Hematopoietic multipotent progenitor cell treated with erythropoietin and hydrocortisone succinate and interleukin-3 and kit ligand, for 6 days (in vitro differentiated cells): ENCODE results near the gene TFB1M.
A peak's percentile ranks its signal among the peaks of the same experiment; 100 is the strongest.

ENCODE experiments used
- DNase-seq: peaks from one replicate; pipeline ENCODE4 v3.0.0-alpha.2; 2015

The TFB1M gene

GRCh38 chr6:155262655-155263054, 51.6 kb downstream of the TFB1M start:
- no peak for DNase-seq

GRCh38 chr6:155261111-155261900, 53.0 kb downstream of the TFB1M start:
- no peak for DNase-seq

- no peak for DNase-seq
These were observed 53.6 kb downstream of the TFB1M start for GRCh38 chr6:155260686-155261085.

GRCh38 chr6:155259897-155260296, 54.4 kb downstream of the TFB1M start:
- no peak for DNase-seq

GRCh38 chr6:155259204-155259603, 55.1 kb downstream of the TFB1M start:
- no peak for DNase-seq

GRCh38 chr6:155257796-155258195, 56.5 kb downstream of the TFB1M start:
- no peak for DNase-seq

- no peak for DNase-seq
These were observed 58.0 kb downstream of the TFB1M start for GRCh38 chr6:155256122-155256795.

GRCh38 chr6:155254139-155254538, 60.1 kb downstream of the TFB1M start:
- no peak for DNase-seq

- DNase-seq: no peak
These were observed 60.9 kb downstream of the TFB1M start for GRCh38 chr6:155253337-155253736.

- DNase-seq: no peak
These were observed 61.7 kb downstream of the TFB1M start for GRCh38 chr6:155252581-155252980.

GRCh38 chr6:155250701-155251381, 63.4 kb downstream of the TFB1M start:
- DNase-seq: no peak

GRCh38 chr6:155248008-155249001, 66.0 kb downstream of the TFB1M start:
- DNase-seq: peak; percentile 59

GRCh38 chr6:155247618-155248007, 66.7 kb downstream of the TFB1M start:
- DNase-seq: no peak

GRCh38 chr6:155246825-155247224, 67.5 kb downstream of the TFB1M start:
- no peak for DNase-seq

- DNase-seq: no peak
These were observed 68.5 kb downstream of the TFB1M start for GRCh38 chr6:155245831-155246230.

GRCh38 chr6:155245193-155245592, 69.1 kb downstream of the TFB1M start:
- no peak for DNase-seq

GRCh38 chr6:155244434-155244833, 69.8 kb downstream of the TFB1M start:
- DNase-seq: no peak

GRCh38 chr6:155241966-155242365, 72.3 kb downstream of the TFB1M start:
- DNase-seq: no peak

GRCh38 chr6:155240905-155241600, 73.2 kb downstream of the TFB1M start:
- DNase-seq: no peak

GRCh38 chr6:155237613-155238012, 76.7 kb downstream of the TFB1M start:
- no peak for DNase-seq

GRCh38 chr6:155235087-155235486, 79.2 kb downstream of the TFB1M start:
- no peak for DNase-seq

- no peak for DNase-seq
These were observed 79.6 kb downstream of the TFB1M start for GRCh38 chr6:155234687-155235086.
